Stimulated activated CD8-positive, alpha-beta memory T cell treated with anti-CD3 and anti-CD28 coated beads, Interleukin-4, amount 100 ng/mL, for 24 hours (primary cell): ENCODE measurements around the gene VWA8.
"Not testable (repeated sequence)": the region's sequence is repeated elsewhere in the genome, so short reads cannot be mapped to it uniquely, and the experiment has no call there.

ENCODE experiments used
- DNase-seq: peaks from one replicate; pipeline ENCODE4 v3.0.0-alpha.2; 2020; ENCODE audit warnings: low read depth

VWA8 gene

GRCh38 chr13:41745496-41745895 lies 215.4 kb downstream of the VWA8 start:
- DNase-seq: not testable (repeated sequence)

- no peak for DNase-seq
Observed at GRCh38 chr13:41742917-41743552, 217.9 kb downstream of the VWA8 start.

- DNase-seq: no peak
Observed at GRCh38 chr13:41740479-41740878, 220.4 kb downstream of the VWA8 start.

GRCh38 chr13:41722684-41723535 lies 238.0 kb downstream of the VWA8 start:
- no peak for DNase-seq

- DNase-seq: no peak
Observed at GRCh38 chr13:41720839-41721561, 239.9 kb downstream of the VWA8 start.

GRCh38 chr13:41716236-41716635 lies 244.7 kb downstream of the VWA8 start:
- DNase-seq: no peak

- DNase-seq: no peak
Observed at GRCh38 chr13:41713405-41713804, 247.5 kb downstream of the VWA8 start.

GRCh38 chr13:41710771-41711170 lies 250.1 kb downstream of the VWA8 start:
- no peak for DNase-seq

GRCh38 chr13:41709511-41709910 lies 251.4 kb downstream of the VWA8 start:
- DNase-seq: no peak

- no peak for DNase-seq
Observed at GRCh38 chr13:41708713-41709112, 252.2 kb downstream of the VWA8 start.

GRCh38 chr13:41707194-41707821 lies 253.6 kb downstream of the VWA8 start:
- DNase-seq: no peak

GRCh38 chr13:41706152-41706551 lies 254.8 kb downstream of the VWA8 start:
- no peak for DNase-seq

GRCh38 chr13:41702540-41702939 lies 258.4 kb downstream of the VWA8 start:
- DNase-seq: no peak

- no peak for DNase-seq
Observed at GRCh38 chr13:41701676-41702075, 259.2 kb downstream of the VWA8 start.

GRCh38 chr13:41700790-41701310 lies 260.1 kb downstream of the VWA8 start:
- DNase-seq: no peak

- DNase-seq: no peak
Observed at GRCh38 chr13:41699759-41700158, 261.1 kb downstream of the VWA8 start.

- no peak for DNase-seq
Observed at GRCh38 chr13:41697578-41697977, 263.3 kb downstream of the VWA8 start.

- no peak for DNase-seq
Observed at GRCh38 chr13:41696163-41697003, 264.5 kb downstream of the VWA8 start.

GRCh38 chr13:41694545-41695301 lies 266.2 kb downstream of the VWA8 start:
- no peak for DNase-seq

GRCh38 chr13:41693434-41693833 lies 267.5 kb downstream of the VWA8 start:
- no peak for DNase-seq
